ENCODE results near the gene COL16A1. TPM values are rescaled to one million over a fixed set of nuclear protein-coding genes. Genes with fewer than 3 reads are reported as not detected.

The COL16A1 gene
- total and polyA plus RNA-seq, 2 of the 4 experiments (the other 2 are of a cell fraction) = 34.2 to 62.8 TPM

- no peak for TF ChIP-seq BHLHE40 (IDR thresholded peaks at IDR 0.05; ENCODE audit: low read depth, low read length)
- no peak for TF ChIP-seq NFE2L2 (IDR thresholded peaks at IDR 0.05; ENCODE audit: low read depth, low read length)
These were observed 77.3 kb downstream of the COL16A1 start (continued) for GRCh38 chr1:31626223-31627207.

GRCh38 chr1:31625561-31626222 lies 78.1 kb downstream of the COL16A1 start:
- H3K9me1 ChIP-seq (ENCODE audit: insufficient read depth, low read length) = peaks cover 9% of the 10 kb centered on the region; the same call in 1 of the 2 replicates
- H3K56ac ChIP-seq (ENCODE audit: extremely low read depth, insufficient read depth, low read length) = no peak overlapping the region
- peaks cover 0 to 4% of the 10 kb centered on the region in 2 experiments; a peak in 1 of 4 replicates for H3K79me1 ChIP-seq (ENCODE audit: low read depth in 1 of 2, low read length in 2 of 2)
- no peak overlapping the region for H3K9ac ChIP-seq (ENCODE audit: low read depth, low read length)
- TF ChIP-seq MAFK (IDR thresholded peaks at IDR 0.05; ENCODE audit: low read depth, low read length) = peak; percentile 17; the same call in 1 of the 2 replicates
- TF ChIP-seq POLR2A (IDR thresholded peaks at IDR 0.05; ENCODE audit: low read depth, low read length) = no peak
- TF ChIP-seq RCOR1 (IDR thresholded peaks at IDR 0.05; ENCODE audit: insufficient replicate concordance, low read length) = peak; percentile 4
- 0 out of 2 replicates have a peak, but pooled peaks have one; percentile 24 for TF ChIP-seq MAZ (IDR thresholded peaks at IDR 0.05; ENCODE audit: borderline replicate concordance, low read depth, low read length)
- no peak for TF ChIP-seq CEBPB (IDR thresholded peaks at IDR 0.05; ENCODE audit: low read depth, low read length)
- no peak overlapping the region for H4K91ac ChIP-seq (ENCODE audit: insufficient read depth, low read depth, low read length)
- H3K4ac ChIP-seq (ENCODE audit: low read depth, low read length) = no peak overlapping the region
- dilution Hi-C loops (cut with HindIII; ENCODE audit: low sequenced_read_pairs, unreplicated experiment) = no loop called here
- H2BK120ac ChIP-seq (ENCODE audit: low read depth, low read length) = no peak overlapping the region
- H3K4me1 ChIP-seq (ENCODE audit: control insufficient read depth, insufficient read depth, low read length) = peaks cover 8% of the 10 kb centered on the region
- no peak overlapping the region for H3K27ac ChIP-seq (ENCODE audit: insufficient read depth, low read length)
- H2AFZ ChIP-seq (replicated peaks; ENCODE audit: low read length, poor library complexity) = no peak overlapping the region
- BruUV-seq (replicated peaks) = no TSS peak
- peaks cover 19% of the 10 kb centered on the region for H3K36me3 ChIP-seq (ENCODE audit: control insufficient read depth, insufficient read depth, low read length)
- H2BK20ac ChIP-seq (ENCODE audit: low read depth, low read length) = no peak overlapping the region
- CTCF ChIA-PET = no interaction called here
- H2BK5ac ChIP-seq (ENCODE audit: low read depth, low read length, poor library complexity, severe bottlenecking) = no peak overlapping the region
- H2BK15ac ChIP-seq (ENCODE audit: low read depth, low read length) = no peak overlapping the region
- in situ Hi-C loops (cut with MboI; ENCODE audit: low sequenced_read_pairs) = no loop called here
- no peak overlapping the region for H4K5ac ChIP-seq (ENCODE audit: low read depth, low read length)
- no peak overlapping the region for H2AK5ac ChIP-seq (ENCODE audit: low read depth, low read length)
- no peak overlapping the region for H4K8ac ChIP-seq (ENCODE audit: low read depth in 2 of 2, low read length in 2 of 2)
- no peak overlapping the region for H3K18ac ChIP-seq (ENCODE audit: low read depth, low read length)
- POLR2A ChIA-PET (ENCODE audit: unreplicated experiment) = no interaction called here
- H3K14ac ChIP-seq (replicated peaks; ENCODE audit: low read depth, low read length) = no peak overlapping the region
- 100% methylated on average over 1 of the region's 4 CpGs; no CpG with 5 or more reads in 1 of the 2 experiments for WGBS, 2 experiments (ENCODE audit: extremely low coverage in 2 of 2, insufficient read length in 1 of 2)
- ATAC-seq (ENCODE audit: low read depth) (peak; percentile 87), DNase-seq (peak; percentile 74)
- H3K23ac ChIP-seq (ENCODE audit: low read depth, low read length) = no peak overlapping the region
- 0 out of 2 replicates have a peak, but pooled peaks cover 10% of the 10 kb centered on the region for H4K20me1 ChIP-seq (ENCODE audit: insufficient read depth, low read length)
- H3K4me2 ChIP-seq (ENCODE audit: low read depth, low read length) = no peak overlapping the region
- intact Hi-C loops (cut with micrococcal nuclease) = no loop called here
- H2AK9ac ChIP-seq (replicated peaks; ENCODE audit: low read depth, low read length, poor library complexity) = no peak overlapping the region
- H3K27me3 ChIP-seq (ENCODE audit: control insufficient read depth, insufficient read depth, low read length) = no peaks in the 10 kb centered on the region
- no peak overlapping the region for H3K4me3 ChIP-seq (ENCODE audit: insufficient read depth, low read depth, low read length)
- H3K9me3 ChIP-seq (ENCODE audit: control insufficient read depth, insufficient read depth, low read length) = no peaks in the 10 kb centered on the region

Data from IMR-90 (cell line).